HUES64 (cell line): Measurements from ENCODE around the gene KCNJ18.
"Not testable (repeated sequence)": the region's sequence is repeated elsewhere in the genome, so short reads cannot be mapped to it uniquely, and the experiment has no call there.

ENCODE experiments used
- H3K27ac ChIP-seq: 2 replicates; pipeline ENCODE4 v1.7.0; 2013; ENCODE audit warnings: low read depth, low read length, inconsistent platforms
- H3K27me3 ChIP-seq: 2 replicates; pipeline ENCODE4 v1.6.1; 2013; ENCODE audit warnings: mild to moderate bottlenecking, low read length; ENCODE audit not compliant: insufficient read depth
- H3K36me3 ChIP-seq: 2 replicates; pipeline ENCODE4 v1.6.1; 2013; ENCODE audit warnings: mild to moderate bottlenecking, low read length; ENCODE audit not compliant: insufficient read depth
- H3K4me1 ChIP-seq: 2 replicates; pipeline ENCODE4 v1.6.1; 2013; ENCODE audit warnings: mild to moderate bottlenecking, low read length, moderate library complexity; ENCODE audit not compliant: insufficient read depth
- H3K4me3 ChIP-seq: 2 replicates; pipeline ENCODE4 v1.5.1; 2013; ENCODE audit warnings: mild to moderate bottlenecking, low read length, moderate library complexity
- H3K9ac ChIP-seq: 2 replicates; pipeline ENCODE4 v1.6.1; 2013; ENCODE audit warnings: mild to moderate bottlenecking, low read depth, low read length
- H3K9me3 ChIP-seq: 2 replicates; pipeline ENCODE4 v1.6.1; 2013; ENCODE audit warnings: low read depth, low read length; ENCODE audit not compliant: insufficient read depth
- WGBS: fragments of 150-250, 120-280 bp; methylation state at CpG from one replicate; pipeline ENCODE4 v1.1.7; 2013; ENCODE audit warnings: missing lambda C conversion rate; 5-methylcytosine and 5-hydroxymethylcytosine counted together

The KCNJ18 gene

GRCh38 chr17:21742326-21742725, 50.0 kb downstream of the KCNJ18 start:
- 78% methylated on average over 12 of the region's 13 CpGs for WGBS
- no peaks in the 10 kb centered on the region for H3K36me3 ChIP-seq
- no peaks in the 10 kb centered on the region for H3K27me3 ChIP-seq
- no peak overlapping the region for H3K9ac ChIP-seq
- H3K4me1 ChIP-seq = no peaks in the 10 kb centered on the region
- H3K9me3 ChIP-seq = peaks cover 9% of the 10 kb centered on the region; the same call in 1 of the 2 replicates
- no peak overlapping the region for H3K27ac ChIP-seq
- H3K4me3 ChIP-seq = no peak overlapping the region

- 83% methylated on average over 3 of the region's 3 CpGs for WGBS
These were observed 51.8 kb downstream of the KCNJ18 start for GRCh38 chr17:21744151-21744550.

GRCh38 chr17:21744621-21745020, 52.3 kb downstream of the KCNJ18 start:
- H3K36me3 ChIP-seq, H3K27me3 ChIP-seq, H3K4me1 ChIP-seq, H3K9ac ChIP-seq, H3K27ac ChIP-seq, H3K4me3 ChIP-seq: not testable (repeated sequence)
- H3K9me3 ChIP-seq = peaks cover 11% of the 10 kb centered on the region; the same call in 1 of the 2 replicates
- 86% methylated on average over 6 of the region's 9 CpGs for WGBS

More at GRCh38 chr17:21744151-21744550, 51.8 kb downstream of the KCNJ18 start:
- H3K9ac ChIP-seq, H3K27ac ChIP-seq, H3K36me3 ChIP-seq, H3K27me3 ChIP-seq, H3K4me3 ChIP-seq, H3K4me1 ChIP-seq: not testable (repeated sequence)
- H3K9me3 ChIP-seq = peaks cover 11% of the 10 kb centered on the region; the same call in 1 of the 2 replicates

DNA sequence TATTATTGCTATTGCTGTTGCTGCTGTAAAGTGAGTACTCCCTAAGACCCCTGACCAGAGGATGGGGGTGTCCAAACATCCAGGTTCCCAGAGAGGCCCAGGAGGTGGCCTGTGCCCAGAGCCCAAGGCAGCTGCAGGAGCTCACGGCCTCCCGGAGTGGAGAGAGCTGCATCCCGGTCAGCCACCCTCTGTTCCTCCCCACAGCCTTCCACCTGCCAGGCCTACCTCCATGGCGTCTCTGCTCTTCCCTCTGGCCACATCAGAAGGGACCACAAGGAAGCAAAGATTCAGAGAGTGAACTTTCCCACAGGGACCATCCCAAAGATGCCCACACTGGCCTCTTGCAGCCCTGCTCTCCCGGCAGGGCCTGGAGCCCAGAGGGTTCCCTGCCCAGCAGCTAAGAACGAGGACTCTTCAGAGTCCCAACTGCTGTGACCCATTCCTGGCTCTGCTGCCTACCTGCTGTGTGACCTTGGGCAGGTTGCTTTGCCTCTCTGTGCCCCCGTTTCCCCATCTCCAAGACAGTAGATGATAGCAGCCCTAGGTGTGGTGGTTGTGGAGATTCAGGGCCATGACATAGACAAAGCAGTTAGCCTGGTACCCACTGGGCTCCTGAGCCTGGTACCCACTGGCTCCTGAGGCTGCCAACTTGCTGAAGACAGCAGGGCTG, 53.2 kb downstream of the KCNJ18 start:
- not testable (repeated sequence) for H3K27ac ChIP-seq, H3K36me3 ChIP-seq, H3K27me3 ChIP-seq, H3K4me1 ChIP-seq, H3K4me3 ChIP-seq, H3K9ac ChIP-seq
- peaks cover 13% of the 10 kb centered on the region; the same call in 1 of the 2 replicates for H3K9me3 ChIP-seq
- WGBS = 78% methylated on average over 7 of the region's 7 CpGs

DNA sequence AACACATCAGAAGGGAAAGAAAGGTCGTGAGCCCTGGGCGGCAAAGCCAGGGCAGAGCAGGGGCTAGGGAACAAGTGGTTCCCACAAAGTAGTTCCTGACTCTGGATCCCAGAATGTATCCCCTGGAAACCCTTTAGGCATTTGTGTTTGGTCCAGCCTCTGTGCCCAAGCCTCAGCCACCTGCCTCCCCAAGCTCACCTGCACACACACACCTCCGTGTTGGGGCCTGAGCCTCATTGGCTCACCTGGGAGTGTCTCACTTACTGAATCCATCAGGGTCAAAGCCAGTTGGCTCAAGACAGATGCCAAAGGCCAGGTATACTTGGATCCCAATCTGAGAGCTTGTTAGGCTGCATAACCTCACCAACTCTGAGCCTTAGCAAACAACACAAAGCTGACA, 54.1 kb downstream of the KCNJ18 start:
- WGBS = 77% methylated on average over 3 of the region's 3 CpGs
- H3K9me3 ChIP-seq = peaks cover 21% of the 10 kb centered on the region; the same call in 1 of the 2 replicates
- not testable (repeated sequence) for H3K4me3 ChIP-seq, H3K36me3 ChIP-seq, H3K27ac ChIP-seq, H3K9ac ChIP-seq, H3K27me3 ChIP-seq, H3K4me1 ChIP-seq

- not testable (repeated sequence) for H3K27ac ChIP-seq, H3K27me3 ChIP-seq, H3K9ac ChIP-seq, H3K36me3 ChIP-seq, H3K4me1 ChIP-seq, H3K4me3 ChIP-seq
- peaks cover 26% of the 10 kb centered on the region; the same call in 1 of the 2 replicates for H3K9me3 ChIP-seq
- WGBS = 80% methylated on average over 8 of the region's 8 CpGs
These were observed 55.0 kb downstream of the KCNJ18 start for GRCh38 chr17:21747195-21747915.

DNA sequence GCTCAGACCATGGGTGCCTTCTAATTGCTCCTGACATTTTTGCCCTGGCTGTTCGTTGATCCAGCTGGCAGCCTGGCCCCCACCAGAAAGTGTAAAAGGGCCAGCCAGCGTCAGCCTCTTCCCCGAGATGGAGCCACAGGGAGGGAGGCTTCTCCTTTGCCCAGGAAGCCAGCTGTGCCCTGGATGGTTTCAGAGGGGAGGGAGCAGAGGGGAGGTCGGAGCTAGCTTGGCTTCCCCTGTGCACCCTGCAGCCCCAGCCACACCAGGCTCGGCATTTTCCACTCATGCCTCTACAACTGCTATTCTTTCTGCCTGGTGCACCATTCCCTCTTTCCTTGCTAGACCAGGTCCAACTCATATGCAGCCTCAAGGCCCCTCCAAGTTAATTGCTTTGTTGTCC, 56.4 kb downstream of the KCNJ18 start:
- not testable (repeated sequence) for H3K27ac ChIP-seq, H3K4me1 ChIP-seq
- whole genome bisulfite sequencing = 75% methylated on average over 5 of the region's 5 CpGs

GRCh38 chr17:21749696-21750531, 57.6 kb downstream of the KCNJ18 start:
- H3K4me3 ChIP-seq, H3K27me3 ChIP-seq, H3K9ac ChIP-seq, H3K36me3 ChIP-seq, H3K27ac ChIP-seq, H3K4me1 ChIP-seq: not testable (repeated sequence)
- peaks cover 29% of the 10 kb centered on the region; the same call in 1 of the 2 replicates for H3K9me3 ChIP-seq
- 81% methylated on average over 13 of the region's 15 CpGs for WGBS

More for the DNA sequence above, 56.4 kb downstream of the KCNJ18 start:
- not testable (repeated sequence) for H3K9ac ChIP-seq, H3K36me3 ChIP-seq, H3K27me3 ChIP-seq, H3K4me3 ChIP-seq
- peaks cover 27% of the 10 kb centered on the region; the same call in 1 of the 2 replicates for H3K9me3 ChIP-seq

DNA sequence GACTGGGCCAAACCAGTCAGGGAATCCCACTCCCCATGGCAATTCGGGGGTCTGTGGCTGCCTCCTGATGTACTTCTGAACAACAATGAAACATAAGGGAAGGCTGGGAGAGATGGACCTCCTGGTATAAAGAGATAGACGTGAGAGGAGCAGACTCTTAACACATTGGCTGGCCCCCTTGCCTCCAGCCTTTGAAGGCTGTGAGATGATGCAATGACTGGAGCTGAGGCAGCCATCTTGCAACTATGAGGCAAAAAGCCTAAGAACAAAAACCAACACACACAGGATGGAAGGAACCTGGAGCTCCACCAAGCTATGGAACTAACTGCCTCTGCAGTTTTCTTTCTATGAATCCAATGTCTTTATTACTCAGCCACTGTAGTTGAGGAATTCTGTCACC, 58.8 kb downstream of the KCNJ18 start:
- not testable (repeated sequence) for H3K27ac ChIP-seq, H3K36me3 ChIP-seq, H3K4me3 ChIP-seq, H3K27me3 ChIP-seq, H3K9ac ChIP-seq, H3K4me1 ChIP-seq
- 46% methylated on average over 2 of the region's 2 CpGs for WGBS
- peaks cover 29% of the 10 kb centered on the region; the same call in 1 of the 2 replicates for H3K9me3 ChIP-seq
